Measurements from ENCODE around the gene USP35.

- TF ChIP-seq CTCF (conservative IDR thresholded peaks at IDR 0.05; ENCODE audit: low read length) = no peak
- no peak for TF ChIP-seq EZH2phosphoT487 (IDR thresholded peaks at IDR 0.05; ENCODE audit: borderline replicate concordance)
These were observed 1.1 kb upstream of the USP35 start for GRCh38 chr11:78187366-78188285.
